Measurements from ENCODE around the gene CHRD. TPM values are rescaled to one million over a fixed set of nuclear protein-coding genes. Genes with fewer than 3 reads are reported as not detected.

The CHRD gene
- total RNA-seq, 1 experiment from 2014 or later, result 1.8 TPM

- no peak overlapping the region for H3K14ac ChIP-seq (ENCODE audit: insufficient read depth, low read length)
- H2BK12ac ChIP-seq (ENCODE audit: insufficient read length, low read depth, low read length), result no peak overlapping the region
- Mint-ChIP-seq H3K4me3 (no peak overlapping the region), H3K36me3 (ENCODE audit: insufficient read depth in 1 of 3, low read depth in 3 of 3) (no peaks in the 10 kb centered on the region; a peak in 1 of 7 replicates), H3K27me3 (ENCODE audit: low read depth) (peaks cover 5% of the 10 kb centered on the region), H3K4me1 (peaks cover 4% of the 10 kb centered on the region in 2 experiments; a peak in 2 of 4 replicates), H3K27ac (peak overlapping the region in 1 of 3 experiments; percentile 49; a peak in 2 of 7 replicates), H3K9me3 (peaks cover 6 to 12% of the 10 kb centered on the region in 2 experiments; a peak in 4 of 5 replicates)
- no peak for TF ChIP-seq CTCF (conservative IDR thresholded peaks at IDR 0.05)
- H3K18ac ChIP-seq (ENCODE audit: insufficient read length, low read depth, low read length), result no peak overlapping the region
- H3K79me2 ChIP-seq (ENCODE audit: insufficient read depth, low read length), result no peaks in the 10 kb centered on the region
- H3K4ac ChIP-seq (ENCODE audit: low read depth, low read length), result no peak overlapping the region
- no peaks in the 10 kb centered on the region for H4K20me1 ChIP-seq (ENCODE audit: control insufficient read depth, insufficient read depth, insufficient read length)
- no peak overlapping the region for H2BK5ac ChIP-seq (ENCODE audit: insufficient read length, low read length)
- no peak overlapping the region for H3K9ac ChIP-seq (ENCODE audit: extremely low read depth, insufficient read length, low read length)
- no peak overlapping the region for H3K27ac ChIP-seq (ENCODE audit: insufficient read length, low read depth, low read length)
- no peaks in the 10 kb centered on the region for H3K23me2 ChIP-seq (ENCODE audit: insufficient read length, low read depth, low read length, poor library complexity, severe bottlenecking)
- H4K5ac ChIP-seq (ENCODE audit: insufficient read length, low read depth, low read length), result no peak overlapping the region
- H3K56ac ChIP-seq (ENCODE audit: insufficient read length, low read depth, low read length), result no peak overlapping the region
- no peaks in the 10 kb centered on the region for H3K27me3 ChIP-seq (ENCODE audit: insufficient read depth, low read length)
- H2BK20ac ChIP-seq (ENCODE audit: low read depth, low read length, poor library complexity, severe bottlenecking), result no peak overlapping the region
- H3K23ac ChIP-seq (ENCODE audit: insufficient read length, low read depth, low read length), result no peak overlapping the region
- H4K8ac ChIP-seq (replicated peaks; ENCODE audit: insufficient read length, low read depth, low read length), result no peak overlapping the region
- WGBS (ENCODE audit: extremely low coverage, insufficient read length, low lambda C conversion rate), result no CpG with 5 or more reads among the region's 5 CpGs
- peaks cover 3% of the 10 kb centered on the region; the same call in 1 of the 2 replicates for H3K4me1 ChIP-seq (ENCODE audit: insufficient read depth, low read length)
- no peak overlapping the region for H2BK15ac ChIP-seq (ENCODE audit: low read depth, low read length)
- peak; percentile 28 for DNase-seq
- no peaks in the 10 kb centered on the region for H3K9me3 ChIP-seq (ENCODE audit: control insufficient read depth, low read depth, low read length)
- H4K91ac ChIP-seq (ENCODE audit: insufficient read length, low read depth, low read length), result no peak overlapping the region
- H3K4me2 ChIP-seq (ENCODE audit: insufficient read depth, insufficient read length, low read length), result no peak overlapping the region
- no peak overlapping the region for H2AFZ ChIP-seq (ENCODE audit: low read length)
- no peak overlapping the region for H3T11ph ChIP-seq (ENCODE audit: low read length)
- no peaks in the 10 kb centered on the region for H3K79me1 ChIP-seq (ENCODE audit: insufficient read depth, low read depth, low read length, poor library complexity, severe bottlenecking)
- no peak overlapping the region for H2BK120ac ChIP-seq (ENCODE audit: low read depth, low read length, poor library complexity, severe bottlenecking)
- no peak overlapping the region for H2AK5ac ChIP-seq (ENCODE audit: insufficient read length, low read length)
These were observed 39.3 kb downstream of the CHRD start for GRCh38 chr3:184419171-184419570.
